ENCODE data around the gene MVD. TPM values are rescaled to one million over a fixed set of nuclear protein-coding genes. Genes with fewer than 3 reads are reported as not detected.

MVD gene
- total and polyA plus RNA-seq, 2 of the 13 experiments (the other 11 are each of a cell fraction or from before 2014, with no cell fraction given) = 28.1 to 187 TPM

GRCh38 chr16:88650749-88651275, 12.1 kb downstream of the MVD start, which contains the start of gene CYBA (continued):
- TF ChIP-seq ZNF142 (CRISPR knock-in tag; IDR thresholded peaks at IDR 0.05) (0 out of 2 replicates have a peak, but pooled peaks have one; percentile 6), DBP (CRISPR knock-in tag; IDR thresholded peaks at IDR 0.05; ENCODE audit: not compliant biosample characterization) (peak; percentile 42), FOSL2 (CRISPR knock-in tag; IDR thresholded peaks at IDR 0.05) (peak; percentile 13; the same call in 1 of the 2 replicates), ZNF709 (CRISPR knock-in tag; IDR thresholded peaks at IDR 0.05) (peak; percentile 91), MXD1 (CRISPR knock-in tag; IDR thresholded peaks at IDR 0.05) (peak; percentile 82), USF2 (IDR thresholded peaks at IDR 0.05; ENCODE audit: low read depth, low read length) (0 out of 2 replicates have a peak, but pooled peaks have one; percentile 10), USF2 (CRISPR knock-in tag; IDR thresholded peaks at IDR 0.05; ENCODE audit: borderline replicate concordance) (peak; percentile 59; the same call in 1 of the 2 replicates), HMGXB3 (CRISPR knock-in tag; IDR thresholded peaks at IDR 0.05; ENCODE audit: borderline replicate concordance) (peak; percentile 44), ZIK1 (CRISPR knock-in tag; IDR thresholded peaks at IDR 0.05; ENCODE audit: borderline replicate concordance, low read depth) (peak; percentile 54; the same call in 1 of the 2 replicates), NPAS2 (CRISPR knock-in tag; IDR thresholded peaks at IDR 0.05; ENCODE audit: borderline replicate concordance) (no peak), ZSCAN12 (CRISPR knock-in tag; IDR thresholded peaks at IDR 0.05) (0 out of 2 replicates have a peak, but pooled peaks have one; percentile 49), HBP1 (CRISPR knock-in tag; IDR thresholded peaks at IDR 0.05; ENCODE audit: low read depth) (no peak; the same call in 1 of the 2 replicates)

All from HepG2 (cell line).